GM21515 (cell line): ENCODE measurements around the gene CFAP73.
"Not testable (repeated sequence)": the region's sequence is repeated elsewhere in the genome, so short reads cannot be mapped to it uniquely, and the experiment has no call there.

ENCODE experiments used
- ATAC-seq: cut with Tn5 transposase; IDR thresholded peaks from one replicate; pipeline ENCODE4 v1.9.1; 2021; ENCODE audit not compliant: unreplicated experiment

CFAP73 gene

GRCh38 chr12:113141716-113142115, 7.8 kb upstream of the CFAP73 start:
- not testable (repeated sequence) for ATAC-seq

- no peak for ATAC-seq
These were observed 7.2 kb upstream of the CFAP73 start for GRCh38 chr12:113142173-113142885.

DNA sequence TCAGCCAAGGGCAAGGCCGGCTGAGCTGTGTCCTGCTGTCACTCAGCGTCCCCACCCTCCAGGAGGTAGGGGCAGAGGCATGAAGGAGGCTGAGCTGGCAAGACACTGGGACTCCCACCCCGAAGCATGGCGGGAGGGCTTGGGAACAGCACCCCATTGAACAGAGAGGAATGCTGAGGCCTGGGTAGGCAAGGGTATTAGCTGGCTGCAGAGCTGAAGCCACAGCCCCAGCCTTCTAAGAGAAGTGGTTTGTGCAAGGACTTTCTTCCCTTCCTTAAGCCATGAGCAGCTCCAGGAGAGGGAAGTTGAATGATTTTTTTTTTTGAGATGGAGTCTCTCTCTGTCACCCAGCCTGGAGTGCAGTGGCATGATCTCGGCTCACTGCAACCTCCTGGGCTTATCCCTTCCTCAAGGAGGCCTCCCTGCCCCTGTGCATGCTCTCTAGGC, 6.6 kb upstream of the CFAP73 start:
- ATAC-seq: no peak

- no peak for ATAC-seq
These were observed 5.6 kb upstream of the CFAP73 start for GRCh38 chr12:113143959-113144358.

DNA sequence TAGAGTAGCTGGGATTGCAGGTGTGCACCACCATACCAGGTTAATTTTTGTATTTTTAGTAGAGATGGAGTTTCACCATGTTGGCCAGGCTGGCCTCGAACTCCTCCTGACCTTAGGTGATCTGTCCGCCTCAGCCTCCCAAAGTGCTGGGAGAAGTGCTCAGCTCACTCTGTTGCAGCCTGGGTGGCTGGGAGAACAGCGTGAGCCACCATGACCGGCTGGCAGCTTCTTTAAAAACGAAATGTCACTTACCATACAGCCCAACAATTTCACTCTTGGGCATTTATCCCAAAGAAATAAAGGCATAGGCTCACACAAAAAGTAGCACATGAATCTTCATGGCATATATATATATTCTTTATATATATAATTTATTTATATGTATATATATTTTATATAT, 4.7 kb upstream of the CFAP73 start:
- no peak for ATAC-seq

DNA sequence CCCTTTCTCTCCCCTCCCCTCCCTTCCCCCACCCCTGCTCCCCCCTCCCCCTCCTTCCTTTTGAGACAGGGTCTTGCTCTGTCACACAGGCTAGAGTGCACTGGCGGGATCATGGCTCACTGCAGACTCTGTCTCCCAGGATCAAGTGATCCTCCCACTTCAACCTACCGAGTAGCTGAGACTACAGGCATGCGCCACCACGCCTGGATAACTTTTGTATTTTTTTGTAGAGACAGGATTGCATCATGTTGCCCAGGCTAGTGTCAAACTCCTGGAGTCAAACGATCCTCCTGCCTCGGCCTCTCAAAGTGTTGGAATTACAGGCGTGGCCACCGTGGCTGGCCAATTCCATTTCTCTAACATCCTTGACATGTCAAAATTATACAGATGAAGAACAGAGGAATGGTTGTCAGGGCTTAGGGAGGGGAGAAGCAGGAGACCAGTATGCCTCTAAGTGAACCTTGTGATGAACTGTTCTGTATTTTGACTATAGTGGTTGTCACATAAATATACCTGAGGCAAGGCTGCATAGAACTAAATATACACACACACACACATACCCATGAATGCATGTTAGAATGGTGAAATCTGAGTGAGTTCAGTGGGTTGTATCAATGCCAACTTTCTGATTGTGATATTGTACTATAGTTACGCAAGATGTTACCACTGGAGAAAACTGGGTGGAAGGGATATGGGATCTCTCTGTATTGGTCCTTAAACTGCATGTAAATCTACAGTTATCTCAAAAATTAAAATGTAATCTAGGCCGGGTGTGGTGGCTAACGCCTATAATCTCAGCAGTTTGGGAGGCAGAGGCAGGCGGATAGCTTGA, 3.6 kb upstream of the CFAP73 start:
- ATAC-seq: no peak

- ATAC-seq: no peak
These were observed 2.5 kb upstream of the CFAP73 start for GRCh38 chr12:113146999-113147398.

- ATAC-seq: no peak
These were observed 2.1 kb downstream of the CFAP73 start for GRCh38 chr12:113151655-113152054.

DNA sequence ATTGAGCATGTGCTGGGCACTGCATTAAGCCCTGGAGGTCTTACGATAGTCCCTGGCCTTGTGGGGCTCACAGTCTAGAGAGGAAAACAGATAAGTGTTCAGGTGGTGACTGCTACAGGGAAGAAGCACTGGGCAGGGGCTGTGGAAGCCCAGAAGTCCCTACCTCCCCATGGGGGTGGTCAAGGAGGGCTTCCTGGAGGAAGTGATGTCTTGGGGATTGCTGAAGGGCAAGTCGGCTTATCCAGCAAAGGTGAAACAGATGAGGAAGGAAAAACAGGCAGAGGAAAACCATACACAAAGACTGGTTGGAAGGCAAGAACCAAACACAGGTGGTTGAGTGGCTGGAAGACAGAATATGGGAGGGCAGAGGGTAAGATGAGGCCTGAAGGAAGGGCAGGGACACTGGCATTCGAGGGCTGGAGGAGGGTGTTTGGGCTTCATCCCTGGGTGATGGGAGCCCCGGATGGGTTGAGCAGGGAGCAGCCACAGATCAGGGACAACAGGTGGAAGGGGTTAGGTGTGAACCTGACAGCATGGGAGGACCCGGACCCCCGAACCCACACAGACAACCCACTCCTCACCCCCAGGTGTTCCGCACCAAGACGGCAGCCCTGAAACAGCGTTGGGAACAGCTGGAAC, 2.8 kb downstream of the CFAP73 start:
- ATAC-seq: no peak

GRCh38 chr12:113152835-113153814, 3.6 kb downstream of the CFAP73 start:
- no peak for ATAC-seq

DNA sequence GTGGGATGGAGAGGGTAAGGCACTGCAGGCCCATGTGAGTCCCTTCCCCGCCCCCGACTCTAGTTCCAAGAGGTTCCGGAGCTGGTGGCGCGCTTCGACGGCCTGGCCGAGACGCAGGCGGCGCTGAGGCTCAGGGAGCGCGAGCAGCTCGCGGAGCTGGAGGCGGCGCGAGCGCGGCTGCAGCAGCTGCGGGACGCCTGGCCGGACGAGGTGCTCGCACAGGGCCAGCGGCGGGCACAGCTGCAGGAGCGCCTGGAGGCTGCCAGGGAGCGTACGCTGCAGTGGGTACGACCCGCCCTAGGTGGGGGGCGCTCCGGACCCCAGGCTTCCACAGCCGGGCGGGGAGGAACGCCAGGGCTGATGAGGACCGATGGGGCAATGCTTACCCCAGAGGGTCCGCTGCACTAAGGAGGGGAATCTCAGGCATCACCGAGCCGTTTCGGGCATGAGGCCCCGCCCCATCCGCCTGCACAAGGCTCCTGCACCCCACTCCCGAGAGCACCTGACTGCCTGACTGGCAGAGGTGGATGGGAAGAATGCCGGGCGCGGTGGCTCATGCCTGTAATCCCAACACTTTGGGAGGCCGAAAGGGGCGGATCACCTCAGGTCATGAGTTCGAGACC, 4.9 kb downstream of the CFAP73 start:
- no peak for ATAC-seq

- no peak for ATAC-seq
These were observed 5.5 kb downstream of the CFAP73 start for GRCh38 chr12:113155060-113155459.

DNA sequence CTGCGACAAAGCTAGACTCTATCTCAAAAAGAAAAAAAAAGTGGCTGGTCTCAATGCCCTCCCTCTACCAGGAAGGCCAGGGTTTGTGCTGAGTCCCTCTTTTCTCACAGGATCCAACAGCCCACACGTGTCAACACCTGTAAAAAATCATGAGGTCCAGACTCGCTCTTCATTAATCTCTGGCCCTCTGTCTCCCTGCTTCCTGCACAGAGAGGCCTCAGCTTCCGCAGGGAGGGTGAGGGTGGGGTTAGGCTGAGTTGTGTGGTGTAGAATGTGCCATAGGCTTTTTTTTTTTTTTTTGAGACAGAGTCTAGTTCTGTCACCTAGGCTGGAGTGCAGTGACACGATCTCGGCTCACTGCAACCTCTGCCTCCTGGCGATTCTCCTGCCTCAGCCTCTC, 6.1 kb downstream of the CFAP73 start:
- no peak for ATAC-seq

DNA sequence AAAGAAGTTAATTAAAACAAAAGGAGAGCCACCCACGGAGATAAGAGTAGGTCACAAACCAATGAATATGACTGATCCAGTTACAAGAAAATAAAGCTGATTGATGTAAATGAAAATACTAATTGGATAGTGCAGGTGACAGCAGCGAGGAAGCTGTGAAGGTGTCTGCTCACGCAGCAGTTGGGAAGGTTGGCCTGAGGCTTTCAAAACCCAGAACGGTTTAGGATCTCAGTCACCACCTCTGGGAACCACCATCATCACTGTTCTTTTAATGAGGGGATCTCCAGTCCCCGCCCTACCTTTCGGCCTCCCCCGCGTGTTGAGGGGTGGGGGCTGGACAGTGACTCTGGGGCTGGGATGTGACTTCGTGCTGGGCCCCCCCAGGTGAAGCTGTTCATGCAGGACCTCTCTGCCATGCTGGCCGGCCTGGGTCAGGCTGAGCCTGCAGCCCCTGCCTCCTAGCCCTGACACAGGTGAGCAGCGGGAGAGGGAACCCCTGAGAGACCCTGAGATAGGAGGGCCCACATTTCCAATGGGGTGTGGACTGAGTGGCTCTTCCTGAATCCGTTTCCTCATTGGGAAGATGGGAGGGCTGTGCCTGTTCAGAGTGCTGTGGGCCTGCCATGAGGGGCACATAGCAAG, 7.8 kb downstream of the CFAP73 start:
- no peak for ATAC-seq

DNA sequence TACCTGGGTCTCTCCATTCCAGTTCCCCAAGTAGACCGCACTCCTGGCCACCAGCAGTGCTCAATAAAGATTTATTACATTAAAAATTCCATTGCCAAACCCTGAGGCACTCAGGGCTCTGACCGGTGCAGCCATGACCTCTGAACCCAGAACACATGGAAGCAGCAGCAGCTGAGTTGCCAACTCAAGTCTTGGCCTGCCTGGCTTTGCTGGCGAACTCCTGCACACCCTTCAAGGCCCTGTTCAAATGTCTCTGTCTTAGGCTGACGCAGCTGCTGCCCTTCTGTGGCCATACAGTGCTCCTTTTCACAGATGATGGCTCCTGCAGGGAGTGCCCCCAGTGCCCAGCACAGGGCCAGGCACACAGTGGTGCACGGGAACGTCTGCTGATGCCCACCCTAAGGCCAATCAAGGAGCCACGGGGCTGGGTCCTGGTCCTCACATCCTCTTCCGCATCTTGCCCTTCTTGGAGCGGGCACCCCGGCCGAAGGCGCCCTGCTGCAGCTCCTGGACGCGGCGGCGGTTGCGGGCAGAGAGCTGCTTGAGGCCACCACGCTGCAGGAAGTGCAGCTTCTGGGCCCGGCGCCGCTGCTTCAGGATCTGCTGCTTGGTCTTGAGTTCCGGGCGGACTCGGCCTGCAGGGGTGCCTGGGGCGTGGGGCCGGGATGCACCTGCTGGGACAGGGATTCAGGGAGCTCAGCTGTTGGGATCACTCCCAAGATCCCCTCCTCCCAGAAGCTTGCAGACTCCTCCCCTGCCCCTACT, 9.1 kb downstream of the CFAP73 start:
- ATAC-seq: no peak

DNA sequence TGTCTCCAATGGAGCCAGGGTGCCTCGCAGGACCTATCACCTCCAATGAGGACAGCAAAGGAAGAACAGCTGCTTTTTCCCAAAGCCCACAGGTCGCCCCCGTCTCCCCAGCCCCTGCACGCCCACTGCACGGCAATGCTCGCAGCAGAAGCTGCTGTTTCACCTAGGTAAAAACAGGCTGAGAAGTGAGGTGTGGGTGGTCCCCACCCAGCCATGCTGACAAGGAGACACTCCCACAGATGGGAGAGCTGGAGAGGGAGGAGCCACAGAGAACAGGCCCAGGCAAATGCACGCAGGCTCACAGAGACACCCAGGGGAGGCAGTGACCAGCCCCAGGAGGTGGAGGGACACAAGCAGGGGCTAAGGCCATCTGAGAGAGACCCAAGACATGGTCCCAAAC, 10.4 kb downstream of the CFAP73 start:
- ATAC-seq: no peak

GRCh38 chr12:113161415-113162016, 12.0 kb downstream of the CFAP73 start:
- no peak for ATAC-seq
